WTC11 (cell line): ENCODE results near the gene ARF5. TPM values are rescaled to one million over a fixed set of nuclear protein-coding genes. Genes with fewer than 3 reads are reported as not detected.

Experiments used
- ATAC-seq: fragments of 200-7000 bp; cut with Tn5 transposase; 2 replicates; pipeline ENCODE4 v1.10.0; 2021; ENCODE audit warnings: mild to moderate bottlenecking, moderate library complexity
- CTCF ChIA-PET: fragments of 300-600 bp; sonication (Branson Sonifier 250); formaldehyde crosslinking; loops from one replicate; lab custom pipeline; 2021; ENCODE audit warnings: antibody characterized with exemption; lab: Charles Lee
- POLR2A ChIA-PET: fragments of 350-600 bp; sonication (Branson Sonifier 250); formaldehyde crosslinking; loops from one replicate; lab custom pipeline; 2021; ENCODE audit warnings: antibody characterized with exemption; lab: Charles Lee
- DNase-seq: peaks from one replicate; pipeline ENCODE4 v3.0.0; 2021; ENCODE audit warnings: low spot score
- H3K27ac Mint-ChIP-seq: 2 replicates; pipeline ENCODE4 v1.8.0; 2021; ENCODE audit warnings: mixed read lengths
- H3K27me3 Mint-ChIP-seq: 2 replicates; pipeline ENCODE4 v1.8.0; 2021; ENCODE audit warnings: low read depth, mild to moderate bottlenecking, moderate library complexity, mixed read lengths
- H3K36me3 Mint-ChIP-seq: 2 replicates; pipeline ENCODE4 v1.8.0; 2021; ENCODE audit warnings: mixed read lengths
- H3K4me1 Mint-ChIP-seq: 2 replicates; pipeline ENCODE4 v1.8.0; 2022; ENCODE audit warnings: mixed read lengths
- H3K4me3 Mint-ChIP-seq: 2 replicates; pipeline ENCODE4 v1.8.0; 2021; ENCODE audit warnings: mild to moderate bottlenecking, moderate library complexity, mixed read lengths
- H3K9me3 Mint-ChIP-seq: 2 replicates; pipeline ENCODE4 v1.8.0; 2021; ENCODE audit warnings: mixed read lengths
- ATF1 ChIP-seq: sonication (generic); formaldehyde crosslinking; IDR thresholded peaks from 2 replicates; pipeline ENCODE4 v1.8.1; 2023; ENCODE audit warnings: mild to moderate bottlenecking, moderate library complexity, missing genetic modification reagents
- CBFB ChIP-seq: sonication (generic); formaldehyde crosslinking; IDR thresholded peaks from 2 replicates; pipeline ENCODE4 v1.8.1; 2022; ENCODE audit warnings: mild to moderate bottlenecking, low read depth, missing genetic modification reagents
- GABPB1 ChIP-seq: sonication (generic); formaldehyde crosslinking; IDR thresholded peaks from 2 replicates; pipeline ENCODE4 v1.8.1; 2023; ENCODE audit warnings: mild to moderate bottlenecking, missing genetic modification reagents
- HMGA2 ChIP-seq: fragments of 250-450 bp; sonication (Bioruptor Pico); IDR thresholded peaks from 2 replicates; pipeline ENCODE4 v1.4.0; 2021; ENCODE audit warnings: mild to moderate bottlenecking, moderate library complexity
- MYBL2 ChIP-seq: sonication (generic); formaldehyde crosslinking; IDR thresholded peaks from 2 replicates; pipeline ENCODE4 v1.8.1; 2023; ENCODE audit warnings: mild to moderate bottlenecking, moderate library complexity, missing genetic modification reagents
- NFATC4 ChIP-seq: fragments of 250-450 bp; sonication (Bioruptor Pico); IDR thresholded peaks from 2 replicates; pipeline ENCODE4 v1.9.0; 2021; ENCODE audit warnings: mild to moderate bottlenecking
- OVOL2 ChIP-seq: fragments of 250-450 bp; sonication (Bioruptor Pico); IDR thresholded peaks from 2 replicates; pipeline ENCODE4 v1.9.0; 2021; ENCODE audit warnings: mild to moderate bottlenecking, borderline replicate concordance
- SP1 ChIP-seq: sonication (generic); formaldehyde crosslinking; conservative IDR thresholded peaks from 2 replicates; pipeline ENCODE4 v1.8.1; 2022; ENCODE audit warnings: missing genetic modification reagents
- ZNF121 ChIP-seq: sonication (generic); formaldehyde crosslinking; IDR thresholded peaks from 2 replicates; pipeline ENCODE4 v1.8.0; 2023; ENCODE audit warnings: missing genetic modification reagents
- ZNF219 ChIP-seq: sonication (generic); formaldehyde crosslinking; IDR thresholded peaks from 2 replicates; pipeline ENCODE4 v1.8.0; 2023; ENCODE audit warnings: missing genetic modification reagents, mild to moderate bottlenecking, borderline replicate concordance
- total RNA-seq: library from RNA; stranded (reverse); gene quantifications from 3 replicates; pipeline ENCODE4 v1.2.3, GENCODE V29; 2021
- TF ChIP-seq, protein P1 (sequence below): fragments of 250-450 bp; sonication (Bioruptor Pico); IDR thresholded peaks from 2 replicates; pipeline ENCODE4 v1.8.0; 2021; ENCODE audit warnings: mild to moderate bottlenecking
- TF ChIP-seq, protein P2 (sequence below): sonication (generic); formaldehyde crosslinking; IDR thresholded peaks from 2 replicates; pipeline ENCODE4 v1.8.1; 2023; ENCODE audit warnings: mild to moderate bottlenecking, missing genetic modification reagents, moderate library complexity
- TF ChIP-seq, protein P3 (sequence below): sonication (generic); formaldehyde crosslinking; conservative IDR thresholded peaks from 2 replicates; pipeline ENCODE4 v1.8.1; 2022; ENCODE audit warnings: mild to moderate bottlenecking, missing genetic modification reagents
- TF ChIP-seq, protein P4 (sequence below): sonication (generic); formaldehyde crosslinking; IDR thresholded peaks from 2 replicates; pipeline ENCODE4 v1.8.1; 2023; ENCODE audit warnings: mild to moderate bottlenecking, missing genetic modification reagents, moderate library complexity
- TF ChIP-seq, protein P5 (sequence below): fragments of 250-450 bp; sonication (Bioruptor Pico); IDR thresholded peaks from 2 replicates; pipeline ENCODE4 v1.9.0; 2021; ENCODE audit warnings: mild to moderate bottlenecking
- TF ChIP-seq, protein P6 (sequence below): sonication (generic); formaldehyde crosslinking; IDR thresholded peaks from 2 replicates; pipeline ENCODE4 v1.8.1; 2023; ENCODE audit warnings: mild to moderate bottlenecking, missing genetic modification reagents, borderline replicate concordance
- TF ChIP-seq, protein P7 (sequence below): sonication (generic); formaldehyde crosslinking; IDR thresholded peaks from 2 replicates; pipeline ENCODE4 v1.8.1; 2023; ENCODE audit warnings: mild to moderate bottlenecking, missing genetic modification reagents

The ARF5 gene
- total RNA-seq, 1 experiment from 2014 or later, result 167 TPM

DNA sequence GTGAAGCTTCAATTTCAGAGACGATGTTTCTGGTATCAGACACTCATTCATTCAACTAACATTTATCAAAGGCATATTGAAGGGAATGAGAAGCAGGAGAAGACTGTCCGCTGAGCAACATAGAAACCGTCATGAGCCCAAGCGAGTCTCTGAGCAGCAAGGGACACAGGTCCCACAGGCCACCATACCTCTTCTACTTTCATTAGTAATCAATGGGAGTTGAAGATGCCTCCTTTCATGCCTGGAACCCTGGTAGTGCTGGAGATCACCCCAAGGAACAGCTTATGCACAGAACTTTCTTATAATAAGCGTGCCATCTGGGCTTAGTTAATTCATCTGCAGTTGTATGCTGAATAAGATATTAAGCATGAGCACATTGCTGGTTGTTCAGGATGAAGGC is 28.5 kb downstream of the ARF5 start (continued):
- TF ChIP-seq, protein P1, sequence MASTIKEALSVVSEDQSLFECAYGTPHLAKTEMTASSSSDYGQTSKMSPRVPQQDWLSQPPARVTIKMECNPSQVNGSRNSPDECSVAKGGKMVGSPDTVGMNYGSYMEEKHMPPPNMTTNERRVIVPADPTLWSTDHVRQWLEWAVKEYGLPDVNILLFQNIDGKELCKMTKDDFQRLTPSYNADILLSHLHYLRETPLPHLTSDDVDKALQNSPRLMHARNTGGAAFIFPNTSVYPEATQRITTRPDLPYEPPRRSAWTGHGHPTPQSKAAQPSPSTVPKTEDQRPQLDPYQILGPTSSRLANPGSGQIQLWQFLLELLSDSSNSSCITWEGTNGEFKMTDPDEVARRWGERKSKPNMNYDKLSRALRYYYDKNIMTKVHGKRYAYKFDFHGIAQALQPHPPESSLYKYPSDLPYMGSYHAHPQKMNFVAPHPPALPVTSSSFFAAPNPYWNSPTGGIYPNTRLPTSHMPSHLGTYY (CRISPR knock-in tag), result no peak
- no peak for TF ChIP-seq ZNF121
- no peak for TF ChIP-seq NFATC4 (CRISPR knock-in tag)
- TF ChIP-seq HMGA2, result no peak
- TF ChIP-seq, protein P2, sequence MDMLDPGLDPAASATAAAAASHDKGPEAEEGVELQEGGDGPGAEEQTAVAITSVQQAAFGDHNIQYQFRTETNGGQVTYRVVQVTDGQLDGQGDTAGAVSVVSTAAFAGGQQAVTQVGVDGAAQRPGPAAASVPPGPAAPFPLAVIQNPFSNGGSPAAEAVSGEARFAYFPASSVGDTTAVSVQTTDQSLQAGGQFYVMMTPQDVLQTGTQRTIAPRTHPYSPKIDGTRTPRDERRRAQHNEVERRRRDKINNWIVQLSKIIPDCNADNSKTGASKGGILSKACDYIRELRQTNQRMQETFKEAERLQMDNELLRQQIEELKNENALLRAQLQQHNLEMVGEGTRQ (CRISPR knock-in tag), result no peak
- no peak for TF ChIP-seq OVOL2
- no peak for TF ChIP-seq CBFB (CRISPR knock-in tag)

DNA sequence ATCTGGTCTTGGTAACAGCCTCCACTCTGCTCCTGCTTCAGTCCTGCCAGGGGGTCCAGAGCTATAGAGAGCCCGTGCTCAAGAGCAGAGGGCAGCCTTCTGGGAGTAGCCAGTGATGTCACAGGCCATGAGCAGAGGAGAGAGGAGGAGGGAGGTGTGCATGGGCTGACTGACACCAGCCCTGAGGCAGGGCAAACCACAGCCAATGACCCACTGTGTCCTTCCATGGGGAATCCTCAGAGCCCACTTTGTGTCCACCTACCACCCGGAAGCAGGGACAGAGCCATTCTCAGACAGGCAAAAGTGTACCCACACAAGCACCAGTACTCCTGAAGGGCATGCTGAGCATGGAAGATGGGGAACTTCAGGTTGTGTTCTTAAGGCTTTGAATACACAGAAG is 29.8 kb downstream of the ARF5 start, which contains the start of gene PAX4:
TSS of gene PAX4 (minus strand) at position 101 of the 400 bp plus-strand sequence. CDS start 2,214 bp downstream, outside the sequence.
- CTCF ChIA-PET, result interaction anchor here (2.2 to 4.1 kb wide), 2 partner anchors 11 to 30 kb away, joined by 11 to 27 read pairs; partner anchors contain the start of gene ARF5
- DNase-seq, result no peak
- no peaks in the 10 kb centered on the region for H3K36me3 Mint-ChIP-seq
- peaks cover 92% of the 10 kb centered on the region for H3K27me3 Mint-ChIP-seq
- no peaks in the 10 kb centered on the region for H3K9me3 Mint-ChIP-seq
- H3K4me1 Mint-ChIP-seq, result peaks cover 17% of the 10 kb centered on the region
- TF ChIP-seq ZNF219, result no peak
- TF ChIP-seq, protein P2 (CRISPR knock-in tag), result no peak
- TF ChIP-seq, protein P3, sequence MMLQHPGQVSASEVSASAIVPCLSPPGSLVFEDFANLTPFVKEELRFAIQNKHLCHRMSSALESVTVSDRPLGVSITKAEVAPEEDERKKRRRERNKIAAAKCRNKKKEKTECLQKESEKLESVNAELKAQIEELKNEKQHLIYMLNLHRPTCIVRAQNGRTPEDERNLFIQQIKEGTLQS (CRISPR knock-in tag), result no peak
- TF ChIP-seq, protein P4, sequence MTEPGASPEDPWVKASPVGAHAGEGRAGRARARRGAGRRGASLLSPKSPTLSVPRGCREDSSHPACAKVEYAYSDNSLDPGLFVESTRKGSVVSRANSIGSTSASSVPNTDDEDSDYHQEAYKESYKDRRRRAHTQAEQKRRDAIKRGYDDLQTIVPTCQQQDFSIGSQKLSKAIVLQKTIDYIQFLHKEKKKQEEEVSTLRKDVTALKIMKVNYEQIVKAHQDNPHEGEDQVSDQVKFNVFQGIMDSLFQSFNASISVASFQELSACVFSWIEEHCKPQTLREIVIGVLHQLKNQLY (CRISPR knock-in tag), result no peak
- TF ChIP-seq, protein P1 (CRISPR knock-in tag), result no peak
- TF ChIP-seq, protein P5, sequence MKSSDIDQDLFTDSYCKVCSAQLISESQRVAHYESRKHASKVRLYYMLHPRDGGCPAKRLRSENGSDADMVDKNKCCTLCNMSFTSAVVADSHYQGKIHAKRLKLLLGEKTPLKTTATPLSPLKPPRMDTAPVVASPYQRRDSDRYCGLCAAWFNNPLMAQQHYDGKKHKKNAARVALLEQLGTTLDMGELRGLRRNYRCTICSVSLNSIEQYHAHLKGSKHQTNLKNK (CRISPR knock-in tag), result no peak
- TF ChIP-seq, protein P6, sequence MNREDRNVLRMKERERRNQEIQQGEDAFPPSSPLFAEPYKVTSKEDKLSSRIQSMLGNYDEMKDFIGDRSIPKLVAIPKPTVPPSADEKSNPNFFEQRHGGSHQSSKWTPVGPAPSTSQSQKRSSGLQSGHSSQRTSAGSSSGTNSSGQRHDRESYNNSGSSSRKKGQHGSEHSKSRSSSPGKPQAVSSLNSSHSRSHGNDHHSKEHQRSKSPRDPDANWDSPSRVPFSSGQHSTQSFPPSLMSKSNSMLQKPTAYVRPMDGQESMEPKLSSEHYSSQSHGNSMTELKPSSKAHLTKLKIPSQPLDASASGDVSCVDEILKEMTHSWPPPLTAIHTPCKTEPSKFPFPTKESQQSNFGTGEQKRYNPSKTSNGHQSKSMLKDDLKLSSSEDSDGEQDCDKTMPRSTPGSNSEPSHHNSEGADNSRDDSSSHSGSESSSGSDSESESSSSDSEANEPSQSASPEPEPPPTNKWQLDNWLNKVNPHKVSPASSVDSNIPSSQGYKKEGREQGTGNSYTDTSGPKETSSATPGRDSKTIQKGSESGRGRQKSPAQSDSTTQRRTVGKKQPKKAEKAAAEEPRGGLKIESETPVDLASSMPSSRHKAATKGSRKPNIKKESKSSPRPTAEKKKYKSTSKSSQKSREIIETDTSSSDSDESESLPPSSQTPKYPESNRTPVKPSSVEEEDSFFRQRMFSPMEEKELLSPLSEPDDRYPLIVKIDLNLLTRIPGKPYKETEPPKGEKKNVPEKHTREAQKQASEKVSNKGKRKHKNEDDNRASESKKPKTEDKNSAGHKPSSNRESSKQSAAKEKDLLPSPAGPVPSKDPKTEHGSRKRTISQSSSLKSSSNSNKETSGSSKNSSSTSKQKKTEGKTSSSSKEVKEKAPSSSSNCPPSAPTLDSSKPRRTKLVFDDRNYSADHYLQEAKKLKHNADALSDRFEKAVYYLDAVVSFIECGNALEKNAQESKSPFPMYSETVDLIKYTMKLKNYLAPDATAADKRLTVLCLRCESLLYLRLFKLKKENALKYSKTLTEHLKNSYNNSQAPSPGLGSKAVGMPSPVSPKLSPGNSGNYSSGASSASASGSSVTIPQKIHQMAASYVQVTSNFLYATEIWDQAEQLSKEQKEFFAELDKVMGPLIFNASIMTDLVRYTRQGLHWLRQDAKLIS (CRISPR knock-in tag), result no peak
- no peak for TF ChIP-seq ATF1
- TF ChIP-seq GABPB1 (CRISPR knock-in tag), result no peak
- TF ChIP-seq, protein P7, sequence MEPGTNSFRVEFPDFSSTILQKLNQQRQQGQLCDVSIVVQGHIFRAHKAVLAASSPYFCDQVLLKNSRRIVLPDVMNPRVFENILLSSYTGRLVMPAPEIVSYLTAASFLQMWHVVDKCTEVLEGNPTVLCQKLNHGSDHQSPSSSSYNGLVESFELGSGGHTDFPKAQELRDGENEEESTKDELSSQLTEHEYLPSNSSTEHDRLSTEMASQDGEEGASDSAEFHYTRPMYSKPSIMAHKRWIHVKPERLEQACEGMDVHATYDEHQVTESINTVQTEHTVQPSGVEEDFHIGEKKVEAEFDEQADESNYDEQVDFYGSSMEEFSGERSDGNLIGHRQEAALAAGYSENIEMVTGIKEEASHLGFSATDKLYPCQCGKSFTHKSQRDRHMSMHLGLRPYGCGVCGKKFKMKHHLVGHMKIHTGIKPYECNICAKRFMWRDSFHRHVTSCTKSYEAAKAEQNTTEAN (CRISPR knock-in tag), result no peak
- TF ChIP-seq MYBL2 (CRISPR knock-in tag), result no peak
- no peak for TF ChIP-seq SP1 (CRISPR knock-in tag)
- peak within 1 kb of the TSS; percentile 28; the same call in 1 of the 2 replicates for H3K4me3 Mint-ChIP-seq
- ATAC-seq, result no peak
- H3K27ac Mint-ChIP-seq, result no peak within 1 kb of the TSS
- POLR2A ChIA-PET, result no interaction called here
